Measurements from ENCODE around the gene THAP11. TPM values are rescaled to one million over a fixed set of nuclear protein-coding genes. Genes with fewer than 3 reads are reported as not detected.

Gene THAP11
- polyA plus RNA-seq, 1 of the 3 experiments (the other 2 are of a cell fraction): 34.8 TPM

- H3K36me3 ChIP-seq (replicated peaks in 1 of 2; ENCODE audit: control insufficient read depth in 1 of 2, insufficient read depth in 2 of 2, low read length in 1 of 2): peaks cover 21 to 83% of the 10 kb centered on the region in 2 experiments
- H3K79me2 ChIP-seq (ENCODE audit: insufficient read depth): peaks cover 25% of the 10 kb centered on the region
- POLR2A ChIA-PET: no interaction called here
- no peak overlapping the region for H3K9ac ChIP-seq
- no peaks in the 10 kb centered on the region for H3K9me3 ChIP-seq
- peaks cover 13% of the 10 kb centered on the region for H3F3A ChIP-seq (replicated peaks; ENCODE audit: insufficient read depth)
- H3K4me3 ChIP-seq (ENCODE audit: low read depth in 2 of 2, low read length in 1 of 2): no peak overlapping the region
- TF ChIP-seq RXRA (IDR thresholded peaks at IDR 0.05; ENCODE audit: borderline replicate concordance, low read depth) (no peak), RFX5 (IDR thresholded peaks at IDR 0.05; ENCODE audit: low read length) (no peak), NRF1 (IDR thresholded peaks at IDR 0.05; ENCODE audit: low read depth, low read length) (no peak), ELF1 (IDR thresholded peaks at IDR 0.05) (no peak), SIN3A (IDR thresholded peaks at IDR 0.05; ENCODE audit: borderline replicate concordance, low read depth, low read length) (no peak)
- TF ChIP-seq, protein P1, sequence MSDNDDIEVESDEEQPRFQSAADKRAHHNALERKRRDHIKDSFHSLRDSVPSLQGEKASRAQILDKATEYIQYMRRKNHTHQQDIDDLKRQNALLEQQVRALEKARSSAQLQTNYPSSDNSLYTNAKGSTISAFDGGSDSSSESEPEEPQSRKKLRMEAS (IDR thresholded peaks at IDR 0.05; ENCODE audit: low read depth): no peak
- H4K20me1 ChIP-seq (ENCODE audit: insufficient read depth): peaks cover 32% of the 10 kb centered on the region
- CTCF ChIA-PET: interaction anchor here (1.4 to 22.4 kb wide), 3 partner anchors 52 to 217 kb away, joined by 4 to 564 read pairs (median 12); partner anchors contain the start of genes CTRL, LCAT and PSMB10
- peaks cover 7 to 10% of the 10 kb centered on the region in 2 experiments; a peak in 2 of 4 replicates for H3K4me1 ChIP-seq (ENCODE audit: control insufficient read depth in 1 of 2, insufficient read depth in 2 of 2, low read depth in 1 of 2, low read length in 1 of 2)
- H3K4me2 ChIP-seq: no peak overlapping the region
- WGBS (ENCODE audit: low lambda C conversion rate): 97% methylated on average over 12 of the region's 12 CpGs
- H3K27me3 ChIP-seq (ENCODE audit: insufficient read depth): no peaks in the 10 kb centered on the region
- H3K9me2 ChIP-seq: no peaks in the 10 kb centered on the region
- H2AFZ ChIP-seq (ENCODE audit: low read depth): no peak overlapping the region
- no peak for DNase-seq
- H3K27ac ChIP-seq (ENCODE audit: low read depth in 2 of 2, low read length in 1 of 2): no peak overlapping the region
Measured at GRCh38 chr16:67879462-67879861, 37.3 kb downstream of the THAP11 start.

DNA sequence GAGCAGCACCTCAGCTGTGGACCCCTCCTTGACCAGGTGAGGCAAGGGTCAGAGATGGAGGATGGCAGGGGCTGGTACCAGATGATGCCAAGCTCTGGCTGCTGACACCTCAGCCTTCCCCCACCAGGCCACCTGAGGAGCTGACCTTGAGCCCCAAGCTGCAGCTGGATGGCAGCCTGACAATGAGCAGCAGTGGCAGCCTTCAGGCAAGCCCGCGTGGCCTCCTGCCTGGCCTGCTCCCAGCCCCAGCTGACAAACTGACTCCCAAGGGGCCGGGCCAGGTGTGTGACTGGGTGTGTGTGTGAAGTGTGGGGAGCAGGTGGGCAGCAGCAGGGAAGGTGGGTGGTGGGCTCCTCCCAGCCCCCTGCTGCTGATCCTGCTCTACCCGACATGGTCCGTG lies 37.8 kb downstream of the THAP11 start:
- POLR2A ChIA-PET: no interaction called here
- Histone ChIP-seq H3F3A (replicated peaks; ENCODE audit: insufficient read depth) (peaks cover 14% of the 10 kb centered on the region), H3K4me1 (ENCODE audit: control insufficient read depth in 1 of 2, insufficient read depth in 2 of 2, low read depth in 1 of 2, low read length in 1 of 2) (peaks cover 7 to 11% of the 10 kb centered on the region in 2 experiments; a peak in 2 of 4 replicates), H3K27ac (ENCODE audit: low read depth in 2 of 2, low read length in 1 of 2) (no peak overlapping the region), H3K9ac (no peak overlapping the region), H3K9me3 (no peaks in the 10 kb centered on the region), H3K79me2 (ENCODE audit: insufficient read depth) (peaks cover 20% of the 10 kb centered on the region), H4K20me1 (ENCODE audit: insufficient read depth) (peaks cover 28% of the 10 kb centered on the region), H3K36me3 (replicated peaks in 1 of 2; ENCODE audit: control insufficient read depth in 1 of 2, insufficient read depth in 2 of 2, low read length in 1 of 2) (peaks cover 21 to 83% of the 10 kb centered on the region in 2 experiments), H3K27me3 (ENCODE audit: insufficient read depth) (no peaks in the 10 kb centered on the region), H3K4me2 (no peak overlapping the region), H2AFZ (ENCODE audit: low read depth) (no peak overlapping the region), H3K9me2 (no peaks in the 10 kb centered on the region), H3K4me3 (ENCODE audit: low read depth in 2 of 2, low read length in 1 of 2) (no peak overlapping the region)
- WGBS (ENCODE audit: low lambda C conversion rate): 92% methylated on average over 5 of the region's 5 CpGs
- no peak for TF ChIP-seq RXRA (IDR thresholded peaks at IDR 0.05; ENCODE audit: borderline replicate concordance, low read depth)
- no peak for TF ChIP-seq FOSL2 (IDR thresholded peaks at IDR 0.05; ENCODE audit: borderline replicate concordance, low read depth)
- TF ChIP-seq ZBTB33 (IDR thresholded peaks at IDR 0.05; ENCODE audit: borderline replicate concordance, low read depth): no peak
- TF ChIP-seq EP300 (IDR thresholded peaks at IDR 0.05; ENCODE audit: borderline replicate concordance in 1 of 2, low read depth in 1 of 2, low read length in 1 of 2): no peak
- no peak for TF ChIP-seq TAF1 (IDR thresholded peaks at IDR 0.05; ENCODE audit: borderline replicate concordance, low read depth, low read length)
- TF ChIP-seq ELF1 (IDR thresholded peaks at IDR 0.05): no peak
- no peak for TF ChIP-seq RFX5 (IDR thresholded peaks at IDR 0.05; ENCODE audit: low read length)
- TF ChIP-seq, protein P2, sequence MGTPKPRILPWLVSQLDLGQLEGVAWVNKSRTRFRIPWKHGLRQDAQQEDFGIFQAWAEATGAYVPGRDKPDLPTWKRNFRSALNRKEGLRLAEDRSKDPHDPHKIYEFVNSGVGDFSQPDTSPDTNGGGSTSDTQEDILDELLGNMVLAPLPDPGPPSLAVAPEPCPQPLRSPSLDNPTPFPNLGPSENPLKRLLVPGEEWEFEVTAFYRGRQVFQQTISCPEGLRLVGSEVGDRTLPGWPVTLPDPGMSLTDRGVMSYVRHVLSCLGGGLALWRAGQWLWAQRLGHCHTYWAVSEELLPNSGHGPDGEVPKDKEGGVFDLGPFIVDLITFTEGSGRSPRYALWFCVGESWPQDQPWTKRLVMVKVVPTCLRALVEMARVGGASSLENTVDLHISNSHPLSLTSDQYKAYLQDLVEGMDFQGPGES (IDR thresholded peaks at IDR 0.05; ENCODE audit: low read depth, low read length): no peak
- no peak for TF ChIP-seq EZH2phosphoT487 (IDR thresholded peaks at IDR 0.05; ENCODE audit: borderline replicate concordance, low read depth)
- no peak for TF ChIP-seq GATA2 (CRISPR knock-in tag; IDR thresholded peaks at IDR 0.05)
- TF ChIP-seq CTCF (IDR thresholded peaks at IDR 0.05): no peak
- no peak for TF ChIP-seq FOXM1 (IDR thresholded peaks at IDR 0.05; ENCODE audit: low read depth)
- no peak for TF ChIP-seq YY1 (IDR thresholded peaks at IDR 0.05; ENCODE audit: low read depth)
- no peak for TF ChIP-seq JUND (IDR thresholded peaks at IDR 0.05)
- no peak for TF ChIP-seq MEF2A (IDR thresholded peaks at IDR 0.05; ENCODE audit: borderline replicate concordance, low read depth)
- TF ChIP-seq SMC3 (IDR thresholded peaks at IDR 0.05; ENCODE audit: low read depth, low read length): no peak
- TF ChIP-seq RAD21 (IDR thresholded peaks at IDR 0.05; ENCODE audit: low read length): no peak
- no peak for TF ChIP-seq POLR2AphosphoS5 (IDR thresholded peaks at IDR 0.05; ENCODE audit: low read depth, low read length)
- no peak for TF ChIP-seq CHD2 (IDR thresholded peaks at IDR 0.05; ENCODE audit: low read length, partially characterized antibody)
- no peak for TF ChIP-seq RCOR1 (IDR thresholded peaks at IDR 0.05; ENCODE audit: low read length)
- CTCF ChIA-PET: interaction anchor here (1.4 to 22.4 kb wide), 3 partner anchors 51 to 217 kb away, joined by 4 to 564 read pairs (median 12); partner anchors contain the start of genes CTRL, LCAT and PSMB10
- DNase-seq: no peak
